ENCODE measurements around the gene ASIC2.

DNA sequence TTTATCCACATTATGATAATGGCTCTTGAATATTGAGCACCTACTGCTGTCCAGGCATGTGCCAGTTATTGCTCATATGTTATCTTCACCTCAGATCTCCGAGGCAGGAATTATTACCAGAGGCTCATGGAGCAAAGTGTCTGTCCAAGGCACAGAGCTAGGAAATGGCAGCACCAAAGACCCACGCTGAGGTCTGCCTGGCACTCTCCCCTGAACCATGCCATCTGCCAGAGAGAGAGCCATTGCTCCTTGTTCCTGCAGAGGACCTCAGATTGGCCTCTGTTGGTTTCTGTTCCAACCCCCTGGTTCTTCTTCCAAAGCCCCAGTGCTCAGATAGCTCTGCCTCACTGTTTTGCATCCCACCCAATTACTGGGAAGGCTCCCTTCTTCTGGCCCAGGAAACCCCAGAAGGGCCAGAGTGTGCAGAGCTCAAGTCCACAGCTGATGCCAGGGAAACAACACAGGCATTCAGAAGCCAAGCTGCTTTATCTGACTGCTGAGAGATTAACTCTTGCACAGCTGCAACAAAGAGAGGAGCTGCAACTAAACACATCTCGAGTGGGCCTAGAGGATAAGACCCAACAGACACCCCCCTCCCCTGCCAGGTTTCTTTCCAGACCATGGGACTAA is 5.9 kb downstream of the ASIC2 start:
- TF ChIP-seq CTCF (IDR thresholded peaks at IDR 0.05; ENCODE audit: low read depth, low read length, poor library complexity, severe bottlenecking) (no peak), EZH2phosphoT487 (IDR thresholded peaks at IDR 0.05; ENCODE audit: borderline replicate concordance, low read length) (no peak)
